ENCODE data around the gene NENF. TPM values are rescaled to one million over a fixed set of nuclear protein-coding genes. Genes with fewer than 3 reads are reported as not detected.

NENF gene
- polyA plus RNA-seq, 1 of the 3 experiments (the other 2 are of a cell fraction): 78.7 TPM

DNA sequence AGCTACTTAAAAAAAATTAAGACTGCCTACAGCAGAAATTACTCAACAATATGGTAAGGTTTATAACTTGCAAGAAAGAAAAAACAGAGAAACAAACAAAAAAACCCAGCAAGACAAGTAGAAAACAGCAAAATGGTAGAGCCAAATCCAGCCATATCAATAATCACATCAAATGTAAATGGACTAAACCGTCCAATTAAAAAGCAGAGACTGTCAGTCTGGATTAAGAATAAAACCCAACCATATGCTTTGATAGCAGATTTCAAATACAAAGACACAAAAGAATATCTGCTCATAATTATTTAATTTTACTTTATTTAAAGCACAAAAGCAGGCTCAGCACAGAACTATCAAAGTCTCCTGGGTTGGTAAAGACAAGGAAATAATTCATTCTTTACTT is 35.5 kb upstream of the NENF start:
- Histone ChIP-seq H3K9me2 (no peaks in the 10 kb centered on the region), H3K4me3 (ENCODE audit: low read depth in 2 of 2, low read length in 1 of 2) (no peak overlapping the region; a peak in 1 of 4 replicates), H3K27ac (ENCODE audit: low read depth in 2 of 2, low read length in 1 of 2) (no peak overlapping the region), H4K20me1 (ENCODE audit: insufficient read depth) (no peaks in the 10 kb centered on the region), H3F3A (replicated peaks; ENCODE audit: insufficient read depth) (no peaks in the 10 kb centered on the region), H3K79me2 (ENCODE audit: insufficient read depth) (peaks cover 15% of the 10 kb centered on the region), H2AFZ (ENCODE audit: low read depth) (no peak overlapping the region), H3K4me1 (ENCODE audit: control insufficient read depth in 1 of 2, insufficient read depth in 2 of 2, low read depth in 1 of 2, low read length in 1 of 2) (no peaks in the 10 kb centered on the region), H3K9ac (no peak overlapping the region), H3K36me3 (replicated peaks in 1 of 2; ENCODE audit: control insufficient read depth in 1 of 2, insufficient read depth in 2 of 2, low read length in 1 of 2) (peaks cover 10 to 11% of the 10 kb centered on the region in 2 experiments), H3K9me3 (peaks cover 13% of the 10 kb centered on the region; the same call in 1 of the 2 replicates), H3K4me2 (no peak overlapping the region), H3K27me3 (ENCODE audit: insufficient read depth) (no peaks in the 10 kb centered on the region)
- DNase-seq: no peak
- ChIA-PET POLR2A (no interaction called here), CTCF (interaction anchor here (1.4 kb wide), 1 partner anchor 13 kb away, joined by 3 read pairs; no protein-coding TSS in a partner anchor)
- WGBS (ENCODE audit: low lambda C conversion rate): 89% methylated on average over 1 of the region's 1 CpG
- TF ChIP-seq RCOR1 (IDR thresholded peaks at IDR 0.05; ENCODE audit: low read length) (no peak), TAF1 (IDR thresholded peaks at IDR 0.05; ENCODE audit: borderline replicate concordance, low read depth, low read length) (no peak), RAD21 (IDR thresholded peaks at IDR 0.05; ENCODE audit: low read length) (no peak), RFX5 (IDR thresholded peaks at IDR 0.05; ENCODE audit: low read length) (no peak), SIN3A (IDR thresholded peaks at IDR 0.05; ENCODE audit: borderline replicate concordance, low read depth, low read length) (no peak), MEF2A (IDR thresholded peaks at IDR 0.05; ENCODE audit: borderline replicate concordance, low read depth) (no peak), ELF1 (IDR thresholded peaks at IDR 0.05) (no peak), TCF12 (IDR thresholded peaks at IDR 0.05) (no peak), EZH2phosphoT487 (IDR thresholded peaks at IDR 0.05; ENCODE audit: borderline replicate concordance, low read depth) (no peak), RXRA (IDR thresholded peaks at IDR 0.05; ENCODE audit: borderline replicate concordance, low read depth) (no peak), NFIC (IDR thresholded peaks at IDR 0.05; ENCODE audit: borderline replicate concordance) (no peak), GABPA (IDR thresholded peaks at IDR 0.05; ENCODE audit: low read depth) (no peak), FOXM1 (IDR thresholded peaks at IDR 0.05; ENCODE audit: low read depth) (no peak)
- TF ChIP-seq, protein P1, sequence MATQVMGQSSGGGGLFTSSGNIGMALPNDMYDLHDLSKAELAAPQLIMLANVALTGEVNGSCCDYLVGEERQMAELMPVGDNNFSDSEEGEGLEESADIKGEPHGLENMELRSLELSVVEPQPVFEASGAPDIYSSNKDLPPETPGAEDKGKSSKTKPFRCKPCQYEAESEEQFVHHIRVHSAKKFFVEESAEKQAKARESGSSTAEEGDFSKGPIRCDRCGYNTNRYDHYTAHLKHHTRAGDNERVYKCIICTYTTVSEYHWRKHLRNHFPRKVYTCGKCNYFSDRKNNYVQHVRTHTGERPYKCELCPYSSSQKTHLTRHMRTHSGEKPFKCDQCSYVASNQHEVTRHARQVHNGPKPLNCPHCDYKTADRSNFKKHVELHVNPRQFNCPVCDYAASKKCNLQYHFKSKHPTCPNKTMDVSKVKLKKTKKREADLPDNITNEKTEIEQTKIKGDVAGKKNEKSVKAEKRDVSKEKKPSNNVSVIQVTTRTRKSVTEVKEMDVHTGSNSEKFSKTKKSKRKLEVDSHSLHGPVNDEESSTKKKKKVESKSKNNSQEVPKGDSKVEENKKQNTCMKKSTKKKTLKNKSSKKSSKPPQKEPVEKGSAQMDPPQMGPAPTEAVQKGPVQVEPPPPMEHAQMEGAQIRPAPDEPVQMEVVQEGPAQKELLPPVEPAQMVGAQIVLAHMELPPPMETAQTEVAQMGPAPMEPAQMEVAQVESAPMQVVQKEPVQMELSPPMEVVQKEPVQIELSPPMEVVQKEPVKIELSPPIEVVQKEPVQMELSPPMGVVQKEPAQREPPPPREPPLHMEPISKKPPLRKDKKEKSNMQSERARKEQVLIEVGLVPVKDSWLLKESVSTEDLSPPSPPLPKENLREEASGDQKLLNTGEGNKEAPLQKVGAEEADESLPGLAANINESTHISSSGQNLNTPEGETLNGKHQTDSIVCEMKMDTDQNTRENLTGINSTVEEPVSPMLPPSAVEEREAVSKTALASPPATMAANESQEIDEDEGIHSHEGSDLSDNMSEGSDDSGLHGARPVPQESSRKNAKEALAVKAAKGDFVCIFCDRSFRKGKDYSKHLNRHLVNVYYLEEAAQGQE (IDR thresholded peaks at IDR 0.05; ENCODE audit: low read depth, low read length): no peak
- TF ChIP-seq, protein P2, sequence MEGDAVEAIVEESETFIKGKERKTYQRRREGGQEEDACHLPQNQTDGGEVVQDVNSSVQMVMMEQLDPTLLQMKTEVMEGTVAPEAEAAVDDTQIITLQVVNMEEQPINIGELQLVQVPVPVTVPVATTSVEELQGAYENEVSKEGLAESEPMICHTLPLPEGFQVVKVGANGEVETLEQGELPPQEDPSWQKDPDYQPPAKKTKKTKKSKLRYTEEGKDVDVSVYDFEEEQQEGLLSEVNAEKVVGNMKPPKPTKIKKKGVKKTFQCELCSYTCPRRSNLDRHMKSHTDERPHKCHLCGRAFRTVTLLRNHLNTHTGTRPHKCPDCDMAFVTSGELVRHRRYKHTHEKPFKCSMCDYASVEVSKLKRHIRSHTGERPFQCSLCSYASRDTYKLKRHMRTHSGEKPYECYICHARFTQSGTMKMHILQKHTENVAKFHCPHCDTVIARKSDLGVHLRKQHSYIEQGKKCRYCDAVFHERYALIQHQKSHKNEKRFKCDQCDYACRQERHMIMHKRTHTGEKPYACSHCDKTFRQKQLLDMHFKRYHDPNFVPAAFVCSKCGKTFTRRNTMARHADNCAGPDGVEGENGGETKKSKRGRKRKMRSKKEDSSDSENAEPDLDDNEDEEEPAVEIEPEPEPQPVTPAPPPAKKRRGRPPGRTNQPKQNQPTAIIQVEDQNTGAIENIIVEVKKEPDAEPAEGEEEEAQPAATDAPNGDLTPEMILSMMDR (IDR thresholded peaks at IDR 0.05): no peak
- TF ChIP-seq, protein P3, sequence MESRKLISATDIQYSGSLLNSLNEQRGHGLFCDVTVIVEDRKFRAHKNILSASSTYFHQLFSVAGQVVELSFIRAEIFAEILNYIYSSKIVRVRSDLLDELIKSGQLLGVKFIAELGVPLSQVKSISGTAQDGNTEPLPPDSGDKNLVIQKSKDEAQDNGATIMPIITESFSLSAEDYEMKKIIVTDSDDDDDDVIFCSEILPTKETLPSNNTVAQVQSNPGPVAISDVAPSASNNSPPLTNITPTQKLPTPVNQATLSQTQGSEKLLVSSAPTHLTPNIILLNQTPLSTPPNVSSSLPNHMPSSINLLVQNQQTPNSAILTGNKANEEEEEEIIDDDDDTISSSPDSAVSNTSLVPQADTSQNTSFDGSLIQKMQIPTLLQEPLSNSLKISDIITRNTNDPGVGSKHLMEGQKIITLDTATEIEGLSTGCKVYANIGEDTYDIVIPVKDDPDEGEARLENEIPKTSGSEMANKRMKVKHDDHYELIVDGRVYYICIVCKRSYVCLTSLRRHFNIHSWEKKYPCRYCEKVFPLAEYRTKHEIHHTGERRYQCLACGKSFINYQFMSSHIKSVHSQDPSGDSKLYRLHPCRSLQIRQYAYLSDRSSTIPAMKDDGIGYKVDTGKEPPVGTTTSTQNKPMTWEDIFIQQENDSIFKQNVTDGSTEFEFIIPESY (IDR thresholded peaks at IDR 0.05; ENCODE audit: borderline replicate concordance, low read depth): no peak
- TF ChIP-seq, protein P4, sequence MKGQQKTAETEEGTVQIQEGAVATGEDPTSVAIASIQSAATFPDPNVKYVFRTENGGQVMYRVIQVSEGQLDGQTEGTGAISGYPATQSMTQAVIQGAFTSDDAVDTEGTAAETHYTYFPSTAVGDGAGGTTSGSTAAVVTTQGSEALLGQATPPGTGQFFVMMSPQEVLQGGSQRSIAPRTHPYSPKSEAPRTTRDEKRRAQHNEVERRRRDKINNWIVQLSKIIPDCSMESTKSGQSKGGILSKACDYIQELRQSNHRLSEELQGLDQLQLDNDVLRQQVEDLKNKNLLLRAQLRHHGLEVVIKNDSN (IDR thresholded peaks at IDR 0.05; ENCODE audit: borderline replicate concordance, low read depth): no peak

All from SK-N-SH (cell line).